Measurements from ENCODE around the gene PECR.

The PECR gene

DNA sequence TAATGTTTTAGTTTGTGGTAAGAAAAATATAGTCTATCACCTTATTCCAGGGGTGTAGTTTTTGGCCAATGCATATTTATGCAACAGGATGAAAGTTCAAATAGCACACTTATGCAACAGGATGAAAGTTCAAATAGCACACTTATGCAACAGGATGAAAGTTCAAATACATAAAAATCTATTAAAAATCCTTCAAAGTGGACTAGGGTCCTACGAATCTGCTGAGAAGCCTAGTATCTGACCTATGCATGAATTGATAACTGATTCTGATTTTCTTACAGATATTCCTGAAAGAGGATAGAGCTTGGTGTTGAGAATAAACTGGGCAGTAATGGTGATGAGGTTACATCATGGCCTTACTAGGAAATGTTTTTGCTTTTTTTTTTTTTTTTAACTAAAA, 2.8 kb downstream of the PECR start:
- TF ChIP-seq CTCF (IDR thresholded peaks at IDR 0.05; ENCODE audit: low read depth, low read length): no peak
- no peak overlapping the region for H3K4me3 ChIP-seq (ENCODE audit: low read depth, low read length)

DNA sequence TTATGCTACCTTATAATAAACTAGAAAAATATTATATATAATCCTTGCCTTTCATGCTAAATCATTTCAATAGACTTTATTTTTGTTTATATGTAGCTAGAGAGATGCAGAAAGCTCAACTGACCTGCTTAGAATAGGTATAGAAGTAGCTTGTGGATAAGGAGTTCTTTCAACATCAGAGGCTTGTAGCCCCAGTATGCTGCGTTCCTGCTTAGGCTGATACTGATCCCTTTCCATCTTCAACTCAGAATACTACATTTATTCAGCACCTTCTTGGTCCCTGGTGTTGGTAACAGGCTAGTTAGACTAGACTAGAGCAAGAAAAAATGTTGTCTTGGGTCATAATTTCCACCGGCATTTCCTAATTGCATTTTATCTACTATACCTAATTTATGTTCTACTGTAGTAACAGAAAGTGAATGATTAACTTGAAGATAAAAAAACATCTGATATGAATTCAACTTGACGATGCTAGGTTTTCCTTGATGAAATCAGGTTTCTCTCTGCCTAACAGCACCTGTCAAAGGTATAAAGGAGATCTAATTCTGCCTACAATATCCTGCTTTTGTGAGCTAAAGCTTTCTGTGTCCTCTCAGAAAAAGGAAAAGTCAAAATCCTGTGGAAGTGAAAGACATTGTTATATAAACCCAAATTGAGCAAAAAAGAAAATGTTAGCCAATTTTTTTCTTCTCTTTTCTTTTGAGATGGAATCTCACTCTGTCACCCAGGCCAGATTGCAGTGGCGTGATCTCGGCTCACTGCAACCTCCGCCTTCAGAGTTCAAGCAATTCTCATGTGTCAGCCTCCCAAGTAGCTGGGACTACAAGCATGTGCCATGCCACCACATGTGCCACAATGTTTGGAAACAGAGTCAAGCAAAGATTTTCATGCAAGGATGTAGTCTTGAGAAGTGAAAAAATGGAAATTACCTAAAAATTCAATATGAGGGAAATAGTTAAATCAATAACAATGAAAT, 5.8 kb downstream of the PECR start:
- no peak for TF ChIP-seq CTCF (IDR thresholded peaks at IDR 0.05; ENCODE audit: low read depth, low read length)
- H3K4me3 ChIP-seq (ENCODE audit: low read depth, low read length): no peak overlapping the region

- TF ChIP-seq CTCF (IDR thresholded peaks at IDR 0.05; ENCODE audit: low read depth, low read length): no peak
- H3K4me3 ChIP-seq (ENCODE audit: low read depth, low read length): no peak overlapping the region
Observed at GRCh38 chr2:216074794-216075193, 6.8 kb downstream of the PECR start.

DNA sequence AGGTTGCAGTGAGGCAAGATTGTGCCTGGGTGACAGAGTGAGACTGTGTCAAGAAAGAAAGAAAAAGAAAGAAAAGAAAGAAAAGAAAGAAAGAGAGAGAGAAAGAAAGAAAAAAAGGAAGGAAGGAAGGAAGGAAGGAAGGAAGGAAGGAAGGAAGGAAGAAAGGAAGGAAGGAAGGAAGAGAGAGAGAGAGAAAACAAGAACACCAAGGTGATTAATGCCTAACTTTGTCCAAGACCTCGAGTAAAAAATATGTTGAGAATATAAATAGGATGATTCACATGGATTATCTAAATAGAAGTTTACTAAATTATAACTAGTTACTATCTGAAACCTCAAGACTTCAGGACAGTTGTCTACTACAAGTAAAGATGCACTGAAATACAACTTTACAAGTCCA, 7.2 kb downstream of the PECR start:
- no peak overlapping the region for H3K4me3 ChIP-seq (ENCODE audit: low read depth, low read length)
- TF ChIP-seq CTCF (IDR thresholded peaks at IDR 0.05; ENCODE audit: low read depth, low read length): no peak

GRCh38 chr2:216073773-216074172, 7.8 kb downstream of the PECR start:
- TF ChIP-seq CTCF (IDR thresholded peaks at IDR 0.05; ENCODE audit: low read depth, low read length): no peak
- no peak overlapping the region for H3K4me3 ChIP-seq (ENCODE audit: low read depth, low read length)

DNA sequence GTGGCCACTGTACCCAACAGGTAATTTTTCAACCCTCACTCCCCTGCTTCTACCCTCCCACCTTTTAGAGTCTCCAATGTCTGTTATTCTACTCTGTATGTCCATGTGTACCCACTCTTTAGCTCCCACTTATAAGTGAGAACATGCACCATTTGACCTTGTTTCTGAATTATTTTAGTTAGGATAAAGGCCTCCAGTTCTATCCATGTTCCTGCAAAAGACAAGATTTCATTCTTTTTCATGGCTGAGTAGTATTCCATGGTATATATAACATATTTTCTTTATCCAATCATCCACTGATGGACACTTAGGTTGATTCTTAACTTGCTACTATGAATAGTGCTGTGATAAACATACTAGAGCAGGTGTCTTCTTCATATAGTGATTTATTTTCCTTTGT, 9.1 kb downstream of the PECR start:
- no peak for TF ChIP-seq CTCF (IDR thresholded peaks at IDR 0.05; ENCODE audit: low read depth, low read length)
- H3K4me3 ChIP-seq (ENCODE audit: low read depth, low read length): no peak overlapping the region

DNA sequence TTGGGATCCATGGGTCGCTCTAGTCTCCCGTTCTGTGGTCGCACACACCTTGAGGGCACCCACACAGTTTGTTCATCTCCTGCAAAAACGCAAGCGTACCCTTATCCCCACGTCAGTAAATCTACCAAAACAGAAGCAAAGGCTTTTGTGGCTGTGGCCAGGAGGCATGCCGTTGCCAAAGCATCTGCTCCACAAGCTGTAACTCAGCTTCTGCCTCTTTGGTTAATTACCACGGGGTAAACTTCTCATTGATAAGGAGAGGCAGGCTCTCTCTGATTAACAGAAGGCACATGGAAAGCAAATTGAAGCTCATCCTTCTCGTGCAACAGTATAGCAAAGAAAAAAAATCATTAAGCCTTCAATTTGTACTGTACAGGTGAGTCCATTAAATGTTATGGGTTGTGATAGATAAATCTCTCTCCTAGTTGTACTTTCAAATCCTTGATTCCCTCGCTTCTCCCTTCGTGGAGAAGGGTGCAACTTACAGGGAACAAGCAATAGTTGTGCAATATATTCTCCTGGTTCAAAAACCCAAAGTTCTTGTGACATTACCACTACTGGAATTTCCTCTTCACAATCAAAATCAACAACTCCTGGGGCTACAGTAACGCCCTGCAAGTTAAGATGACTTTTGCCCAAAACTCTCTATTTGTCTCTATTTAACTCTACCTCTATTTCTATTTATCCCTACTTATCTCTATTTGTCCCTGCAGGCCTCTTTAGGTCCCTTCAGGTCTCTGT, 10.3 kb downstream of the PECR start:
- TF ChIP-seq CTCF (IDR thresholded peaks at IDR 0.05; ENCODE audit: low read depth, low read length): no peak
- H3K4me3 ChIP-seq (ENCODE audit: low read depth, low read length): no peak overlapping the region

Data from WI38 (cell line).